MG63 (cell line): Measurements from ENCODE around the gene C1RL. TPM values are rescaled to one million over a fixed set of nuclear protein-coding genes. Genes with fewer than 3 reads are reported as not detected.

Experiments
- DNase-seq: peaks from one replicate; pipeline ENCODE4 v3.0.0-alpha.2; 2020
- H3K27me3 ChIP-seq: fragments of 250-450 bp; sonication (Bioruptor Pico); 2 replicates; pipeline ENCODE4 v1.5.1; 2020; ENCODE audit warnings: mild to moderate bottlenecking, moderate library complexity
- H3K36me3 ChIP-seq: fragments of 250-450 bp; sonication (Bioruptor Pico); 2 replicates; pipeline ENCODE4 v1.5.1; 2020; ENCODE audit warnings: mild to moderate bottlenecking, moderate library complexity
- H3K4me3 ChIP-seq: fragments of 250-450 bp; sonication (Bioruptor Pico); 2 replicates; pipeline ENCODE4 v1.5.1; 2020; ENCODE audit warnings: mild to moderate bottlenecking, moderate library complexity
- H3K9me3 ChIP-seq: fragments of 250-450 bp; sonication (Bioruptor Pico); 2 replicates; pipeline ENCODE4 v1.5.1; 2020; ENCODE audit warnings: mild to moderate bottlenecking, moderate library complexity
- total RNA-seq: library from RNA; depleted of rRNA; stranded (reverse); fragments of >200 nt; shearing (Covaris generic); gene quantifications from 2 replicates; pipeline ENCODE4 v1.2.3, GENCODE V29; 2014; ENCODE audit warnings: low replicate concordance

C1RL gene
- total RNA-seq, 1 experiment from 2014 or later, result 3.7 TPM

DNA sequence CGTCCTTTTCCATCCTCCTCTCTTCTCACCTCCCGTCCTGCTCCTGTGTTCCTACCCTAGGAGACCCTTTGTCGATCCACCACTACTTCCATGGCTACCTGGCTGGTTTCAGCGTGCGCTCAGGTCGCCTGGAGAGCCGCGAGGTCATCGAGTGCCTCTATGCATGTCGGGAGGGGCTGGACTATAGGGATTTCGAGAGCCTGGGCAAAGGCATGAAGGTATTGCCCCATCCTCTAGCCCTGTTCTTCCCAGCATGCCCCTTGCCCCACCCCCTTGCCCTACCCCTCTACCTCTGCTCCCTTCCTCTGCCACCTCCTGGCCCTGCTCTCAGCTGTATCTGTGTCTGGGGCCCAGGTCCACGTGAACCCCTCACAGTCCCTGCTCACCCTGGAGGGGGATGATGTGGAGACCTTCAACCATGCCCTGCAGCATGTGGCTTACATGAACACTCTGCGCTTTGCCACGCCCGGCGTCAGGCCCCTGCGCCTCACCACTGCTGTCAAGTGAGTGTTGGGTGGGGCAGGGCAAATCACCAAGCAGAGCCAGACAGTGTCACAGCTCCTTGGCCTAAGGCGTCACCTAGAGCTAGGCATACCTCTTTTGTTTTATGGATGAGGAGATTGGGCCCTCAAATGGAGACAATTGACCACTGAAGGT, 33.9 kb upstream of the C1RL start:
- no peak for DNase-seq
- Histone ChIP-seq H3K27me3 (no peaks in the 10 kb centered on the region), H3K9me3 (no peaks in the 10 kb centered on the region), H3K36me3 (no peaks in the 10 kb centered on the region), H3K4me3 (no peak overlapping the region)

GRCh38 chr12:7142056-7142644, 33.1 kb upstream of the C1RL start:
- no peaks in the 10 kb centered on the region for H3K9me3 ChIP-seq
- no peaks in the 10 kb centered on the region for H3K36me3 ChIP-seq
- no peaks in the 10 kb centered on the region for H3K27me3 ChIP-seq
- no peak overlapping the region for H3K4me3 ChIP-seq
- DNase-seq, result peak; percentile 44

- no peak for DNase-seq
- H3K4me3 ChIP-seq, result no peak overlapping the region
- H3K9me3 ChIP-seq, result no peaks in the 10 kb centered on the region
- no peaks in the 10 kb centered on the region for H3K27me3 ChIP-seq
- no peaks in the 10 kb centered on the region for H3K36me3 ChIP-seq
These were observed 32.5 kb upstream of the C1RL start for GRCh38 chr12:7141351-7142005.

GRCh38 chr12:7139200-7139599, 30.2 kb upstream of the C1RL start:
- no peaks in the 10 kb centered on the region for H3K36me3 ChIP-seq
- H3K4me3 ChIP-seq, result no peak overlapping the region
- no peak for DNase-seq

DNA sequence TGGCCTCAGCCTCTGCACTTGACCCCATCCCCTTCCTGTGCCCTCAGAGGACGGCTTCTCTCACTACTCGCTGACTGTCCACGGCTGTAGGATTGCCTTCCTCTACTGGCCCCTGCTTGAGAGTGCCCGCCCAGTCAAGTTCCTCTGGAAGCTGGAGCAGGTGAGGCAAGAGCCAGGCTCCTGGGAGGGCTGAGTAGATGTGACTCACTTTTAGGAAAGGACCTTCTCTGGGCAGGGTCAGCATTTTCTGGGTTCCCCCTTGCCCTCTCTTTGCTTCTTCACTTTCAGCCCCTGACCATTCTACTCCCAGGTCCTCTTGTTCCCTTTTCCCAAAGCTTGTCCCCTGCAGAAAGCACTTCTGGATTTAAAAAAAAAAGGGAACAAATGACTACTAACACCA, 28.9 kb upstream of the C1RL start:
- Histone ChIP-seq H3K9me3 (no peaks in the 10 kb centered on the region), H3K27me3 (no peaks in the 10 kb centered on the region), H3K4me3 (no peak overlapping the region), H3K36me3 (no peaks in the 10 kb centered on the region)
- DNase-seq, result no peak

More at GRCh38 chr12:7139200-7139599, 30.2 kb upstream of the C1RL start:
- Histone ChIP-seq H3K27me3 (no peaks in the 10 kb centered on the region), H3K9me3 (no peaks in the 10 kb centered on the region)

- Histone ChIP-seq H3K4me3 (no peak overlapping the region), H3K27me3 (no peaks in the 10 kb centered on the region), H3K36me3 (no peaks in the 10 kb centered on the region), H3K9me3 (no peaks in the 10 kb centered on the region)
- DNase-seq, result no peak
These were observed 27.7 kb upstream of the C1RL start for GRCh38 chr12:7136676-7137075.

- Histone ChIP-seq H3K4me3 (no peak overlapping the region), H3K36me3 (no peaks in the 10 kb centered on the region), H3K27me3 (0 out of 2 replicates have a peak, but pooled peaks cover 2% of the 10 kb centered on the region), H3K9me3 (no peaks in the 10 kb centered on the region)
- no peak for DNase-seq
These were observed 27.1 kb upstream of the C1RL start for GRCh38 chr12:7136071-7136470.

- H3K36me3 ChIP-seq, result no peaks in the 10 kb centered on the region
- DNase-seq, result no peak
- H3K9me3 ChIP-seq, result no peaks in the 10 kb centered on the region
- H3K27me3 ChIP-seq, result peaks cover 9% of the 10 kb centered on the region
- no peak overlapping the region for H3K4me3 ChIP-seq
These were observed 25.6 kb upstream of the C1RL start for GRCh38 chr12:7134396-7135166.

- no peak for DNase-seq
- Histone ChIP-seq H3K9me3 (no peaks in the 10 kb centered on the region), H3K4me3 (no peak overlapping the region), H3K36me3 (no peaks in the 10 kb centered on the region), H3K27me3 (peaks cover 15% of the 10 kb centered on the region)
These were observed 22.5 kb upstream of the C1RL start for GRCh38 chr12:7131502-7131866.

DNA sequence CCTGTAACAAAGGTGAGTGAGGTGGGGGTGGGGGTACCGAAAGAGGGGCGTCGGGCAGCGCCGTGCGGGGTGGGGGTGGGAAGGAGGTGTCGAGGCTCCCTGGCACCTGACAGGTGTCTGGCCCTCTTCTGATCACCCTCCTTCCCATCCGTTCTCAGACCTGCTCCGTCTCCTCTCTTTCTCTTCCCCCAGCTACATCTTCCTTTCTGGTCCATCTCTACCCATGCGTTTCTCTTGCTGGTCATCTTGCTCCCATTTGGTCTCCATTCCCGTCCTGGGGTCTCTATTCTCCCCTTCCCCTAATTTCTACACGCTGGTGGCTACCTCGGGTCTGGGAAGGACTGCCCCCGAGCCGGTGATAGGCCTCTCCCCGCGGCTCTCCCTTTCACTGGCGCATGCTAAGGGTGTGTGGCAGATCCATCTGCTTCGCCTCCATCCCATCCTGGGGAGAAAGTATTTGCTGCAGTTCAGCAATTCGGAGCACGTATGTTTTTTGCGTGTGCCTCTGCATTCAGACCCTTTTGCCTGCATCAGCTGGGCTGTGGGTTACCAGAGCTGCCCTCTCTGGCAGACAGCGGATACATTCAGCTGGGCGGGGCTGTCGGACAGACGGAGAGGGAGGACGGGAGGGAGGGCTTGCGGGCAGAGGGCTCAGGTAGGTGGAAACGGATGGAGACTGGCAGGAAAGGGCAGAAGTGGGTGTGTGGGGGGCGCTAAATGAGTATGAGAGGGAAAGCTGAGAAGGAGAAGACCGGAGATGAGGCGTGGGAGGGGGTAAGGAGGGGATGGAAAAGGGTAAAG, 21.9 kb upstream of the C1RL start:
- no peak overlapping the region for H3K4me3 ChIP-seq
- H3K27me3 ChIP-seq, result peaks cover 15% of the 10 kb centered on the region
- no peak for DNase-seq
- H3K36me3 ChIP-seq, result no peaks in the 10 kb centered on the region
- H3K9me3 ChIP-seq, result no peaks in the 10 kb centered on the region

DNA sequence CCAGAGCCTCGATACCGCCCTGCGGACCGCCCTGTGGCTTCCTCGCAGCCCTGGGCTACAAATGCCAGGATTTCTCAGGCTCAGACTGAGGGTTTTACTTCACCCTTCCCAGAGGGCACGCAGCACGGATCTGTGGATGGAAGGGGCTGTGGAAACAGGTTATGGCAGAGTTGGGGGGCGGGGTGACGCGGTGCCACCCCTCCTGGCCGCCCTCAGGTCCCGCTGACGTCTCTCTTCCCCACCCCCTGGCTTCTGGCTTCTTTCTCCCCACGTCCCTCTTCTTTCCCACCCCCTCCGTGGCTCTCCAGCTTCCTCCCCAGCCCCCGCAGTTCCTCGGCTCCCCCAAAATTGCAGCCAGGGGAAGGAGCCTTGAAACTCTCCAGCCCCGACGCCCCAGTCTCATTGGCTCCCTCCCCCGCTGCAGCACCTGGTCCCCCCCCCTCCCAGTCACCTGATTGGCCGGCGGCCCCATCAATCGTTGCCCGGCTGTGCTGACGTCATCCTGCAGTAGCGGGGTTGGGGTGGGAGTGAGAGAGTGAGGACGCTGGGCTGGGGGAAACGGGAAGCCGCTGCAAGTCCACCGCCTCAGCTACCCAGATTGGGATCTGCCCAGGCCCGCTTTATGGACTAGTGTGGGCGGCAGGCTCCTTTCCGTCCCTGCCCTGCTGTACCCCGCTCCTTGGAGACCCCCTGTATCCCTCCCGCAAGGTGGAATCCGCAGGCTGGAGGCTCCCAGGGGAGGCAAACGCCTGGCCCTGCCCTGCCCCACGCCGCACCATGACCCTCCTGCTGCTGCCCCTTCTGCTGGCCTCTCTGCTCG, 21.1 kb upstream of the C1RL start, which contains the start of gene CLSTN3:
TSS of gene CLSTN3 (plus strand) at position 500 of the 820 bp plus-strand sequence. CDS start at position 778, 278 bp downstream.
- Histone ChIP-seq H3K9me3 (no peaks in the 10 kb centered on the region), H3K36me3 (no peaks in the 10 kb centered on the region), H3K27me3 (peaks cover 15% of the 10 kb centered on the region), H3K4me3 (peak within 1 kb of the TSS; percentile 24)
- peak; percentile 28 for DNase-seq

DNA sequence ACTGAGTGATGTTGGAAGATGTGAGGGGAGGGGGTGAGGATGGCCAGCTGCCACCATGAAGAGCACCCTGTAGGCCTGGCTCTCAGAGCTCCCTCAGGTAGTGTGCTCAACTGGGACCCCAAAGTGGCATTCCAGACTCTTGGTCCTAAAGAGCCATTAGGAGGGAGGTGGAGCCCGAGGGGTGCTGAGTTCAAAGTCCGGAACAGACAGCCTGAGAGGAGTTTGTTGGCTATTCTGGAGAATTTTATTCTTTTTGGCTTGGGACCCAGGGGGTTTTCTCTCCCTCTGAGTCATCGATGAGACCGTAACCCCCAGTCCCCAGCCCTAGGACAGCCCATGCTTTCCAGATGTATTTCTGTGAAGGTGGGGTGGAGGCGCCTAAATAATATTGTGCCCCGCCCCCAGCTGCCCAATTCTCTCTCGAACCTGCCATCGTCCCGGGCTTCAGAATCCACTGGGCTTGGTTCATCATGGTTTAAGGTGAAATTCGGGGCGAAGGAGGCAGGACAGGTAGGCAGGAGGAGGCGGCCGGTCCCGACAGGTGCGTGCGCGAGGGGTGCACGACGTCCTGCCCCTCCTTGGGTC, 20.4 kb upstream of the C1RL start:
- no peak for DNase-seq

DNA sequence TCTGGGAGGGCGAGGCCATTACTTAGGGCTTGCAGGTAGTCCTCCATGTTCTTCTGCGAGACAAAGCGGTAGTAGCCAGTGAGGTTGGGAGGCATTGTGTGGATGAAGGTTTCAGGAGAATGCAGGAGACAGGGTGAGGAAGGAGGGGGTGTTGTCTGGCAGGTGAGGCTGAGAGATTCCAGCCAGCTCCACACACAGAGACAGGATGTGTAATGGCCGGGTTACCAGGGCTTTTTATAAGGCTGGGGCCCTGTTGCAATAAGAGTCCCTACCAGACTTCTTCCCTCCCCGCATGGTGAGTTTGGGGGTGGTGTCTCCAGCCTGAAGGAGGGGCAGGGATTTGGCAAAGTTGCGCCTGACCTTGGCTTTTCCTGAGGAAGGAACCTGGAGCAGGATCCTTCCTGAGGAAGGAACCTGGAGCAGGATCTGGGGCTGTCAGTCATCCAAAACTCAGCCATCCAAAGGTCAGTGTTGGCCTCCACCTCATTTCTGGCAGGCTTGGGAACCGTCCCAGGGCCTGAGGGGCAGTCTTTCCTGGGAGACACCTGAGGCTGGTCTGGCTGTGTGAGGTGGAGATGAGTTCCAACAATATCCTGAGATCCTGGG, 19.8 kb upstream of the C1RL start, which contains the start of gene RBP5:
TSS of gene RBP5 (minus strand) at position 209 of the 606 bp plus-strand sequence. CDS start at position 95, 114 bp downstream.
- peak within 1 kb of the TSS; percentile 24 for H3K4me3 ChIP-seq
- H3K9me3 ChIP-seq, result no peaks in the 10 kb centered on the region
- DNase-seq, result no peak
- H3K27me3 ChIP-seq, result peaks cover 15% of the 10 kb centered on the region
- no peaks in the 10 kb centered on the region for H3K36me3 ChIP-seq

More for the DNA sequence above, 20.4 kb upstream of the C1RL start:
- H3K9me3 ChIP-seq, result no peaks in the 10 kb centered on the region
- peaks cover 15% of the 10 kb centered on the region for H3K27me3 ChIP-seq
- peak overlapping the region; percentile 24 for H3K4me3 ChIP-seq
- H3K36me3 ChIP-seq, result no peaks in the 10 kb centered on the region

DNA sequence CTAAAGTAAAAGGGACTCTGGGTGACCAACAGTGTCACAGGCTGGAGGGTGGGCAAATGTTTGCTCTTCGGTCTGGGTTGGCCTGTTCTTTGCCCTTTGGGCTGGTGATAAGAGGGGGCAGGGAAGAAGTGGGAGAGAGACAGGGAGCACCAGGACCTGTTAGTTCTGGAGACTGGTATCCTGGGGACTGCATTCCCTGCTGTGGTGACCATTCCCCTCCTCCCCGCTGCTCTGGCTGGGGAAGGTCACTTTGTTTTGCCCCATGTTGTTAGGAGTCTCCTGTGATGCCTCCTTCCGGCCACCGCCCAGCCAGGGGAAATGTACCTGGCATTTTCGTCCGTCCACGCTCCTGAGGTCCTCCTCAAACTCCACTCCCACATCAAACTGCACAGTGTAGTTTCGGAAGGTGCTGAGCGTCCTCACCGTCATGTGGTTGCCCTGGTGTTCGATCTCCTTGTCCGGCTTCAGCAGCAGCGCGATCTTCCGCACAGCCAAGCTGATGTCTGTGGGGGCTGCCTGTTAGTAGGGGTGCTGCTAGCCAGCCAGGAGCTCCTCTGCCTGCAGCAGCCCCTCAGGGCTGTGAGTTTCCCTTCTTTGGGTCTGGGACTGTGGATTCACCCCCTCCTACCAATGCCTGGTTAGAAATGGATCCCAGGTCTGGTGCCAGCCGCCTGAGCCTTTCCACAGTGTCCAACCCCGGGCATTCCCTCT, 19.1 kb upstream of the C1RL start:
- H3K4me3 ChIP-seq, result no peak overlapping the region
- no peaks in the 10 kb centered on the region for H3K36me3 ChIP-seq
- H3K9me3 ChIP-seq, result no peaks in the 10 kb centered on the region
- DNase-seq, result no peak
- peaks cover 15% of the 10 kb centered on the region for H3K27me3 ChIP-seq
